Large intestine (tissue), 3 donors: Measurements from ENCODE around the gene P4HA3. TPM values are rescaled to one million over a fixed set of nuclear protein-coding genes. Genes with fewer than 3 reads are reported as not detected.
A peak's percentile ranks its signal among the peaks of the same experiment; 100 is the strongest.

ENCODE experiments used
- DNase-seq, 2 donors: peaks; one replicate each; pipeline versions ENCODE4 v3.0.0 to v3.0.0-alpha.2; 2013
- H3K27ac ChIP-seq: one replicate; pipeline ENCODE4 v1.5.1; 2013; ENCODE audit warnings: low read length
- H3K27me3 ChIP-seq: 2 replicates; pipeline ENCODE4 v1.6.1; 2013; ENCODE audit warnings: low read length; ENCODE audit not compliant: control insufficient read depth, insufficient read depth
- H3K36me3 ChIP-seq: 2 replicates; pipeline ENCODE4 v1.6.1; 2013; ENCODE audit warnings: low read length; ENCODE audit not compliant: control insufficient read depth, insufficient read depth
- H3K4me1 ChIP-seq: one replicate; pipeline ENCODE4 v1.6.1; 2013; ENCODE audit warnings: low read length; ENCODE audit not compliant: control insufficient read depth, insufficient read depth
- H3K4me3 ChIP-seq: one replicate; pipeline ENCODE4 v1.5.1; 2013; ENCODE audit warnings: low read length
- H3K9me3 ChIP-seq: one replicate; pipeline ENCODE4 v1.6.1; 2013; ENCODE audit warnings: mild to moderate bottlenecking, low read depth, low read length, moderate library complexity; ENCODE audit not compliant: control insufficient read depth
- WGBS: methylation state at CpG from one replicate; pipeline ENCODE4 v1.1.5; 2013; ENCODE audit warnings: low lambda C conversion rate; ENCODE audit not compliant: insufficient coverage; 5-methylcytosine and 5-hydroxymethylcytosine counted together
- polyA plus RNA-seq: library from polyadenylated mRNA; unstranded; fragments of 120-200 nt; gene quantifications from one replicate; pipeline ENCODE4 v1.2.1, GENCODE V29; 2013

Gene P4HA3
- polyA plus RNA-seq, 1 donor: 1.3 TPM

DNA sequence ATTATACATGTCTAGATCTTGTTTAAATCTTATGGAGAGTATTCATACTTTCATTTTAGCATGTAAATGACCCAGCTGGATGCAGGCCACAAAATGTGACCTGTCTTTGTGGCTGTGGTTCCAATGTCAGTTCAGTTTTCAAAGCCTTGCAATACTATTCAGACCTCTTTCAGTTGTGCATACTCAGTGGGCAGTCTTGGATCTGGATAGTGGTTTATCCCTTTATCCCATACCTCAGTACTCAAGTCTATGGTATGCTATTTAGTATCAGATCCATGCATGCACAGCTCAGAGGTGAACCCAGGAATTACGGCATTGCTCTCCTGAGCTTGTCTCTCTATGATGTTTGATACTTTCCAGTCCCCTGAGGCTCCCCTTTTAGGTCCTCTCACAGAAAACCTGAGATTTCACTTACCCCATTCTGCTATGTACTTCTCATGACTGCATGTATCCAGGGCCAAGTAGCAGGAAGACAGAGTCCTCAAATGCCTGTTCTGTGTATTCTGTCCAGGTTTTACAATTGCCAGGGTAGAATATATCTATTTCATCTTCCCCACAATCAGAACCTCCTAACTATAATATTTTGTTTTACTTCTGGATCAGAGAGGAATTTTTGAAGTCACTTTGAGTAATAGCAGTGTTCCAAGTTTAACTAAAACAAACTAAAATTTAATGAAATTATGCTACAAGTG, 6.9 kb upstream of the P4HA3 start:
- Histone ChIP-seq H3K27me3 (peaks cover 5% of the 10 kb centered on the region), H3K36me3 (no peaks in the 10 kb centered on the region), H3K27ac (no peak overlapping the region), H3K4me1 (no peaks in the 10 kb centered on the region), H3K9me3 (peaks cover 13% of the 10 kb centered on the region), H3K4me3 (no peak overlapping the region)
- DNase-seq: no peak
- no CpG with 5 or more reads among the region's 1 CpG for WGBS

DNA sequence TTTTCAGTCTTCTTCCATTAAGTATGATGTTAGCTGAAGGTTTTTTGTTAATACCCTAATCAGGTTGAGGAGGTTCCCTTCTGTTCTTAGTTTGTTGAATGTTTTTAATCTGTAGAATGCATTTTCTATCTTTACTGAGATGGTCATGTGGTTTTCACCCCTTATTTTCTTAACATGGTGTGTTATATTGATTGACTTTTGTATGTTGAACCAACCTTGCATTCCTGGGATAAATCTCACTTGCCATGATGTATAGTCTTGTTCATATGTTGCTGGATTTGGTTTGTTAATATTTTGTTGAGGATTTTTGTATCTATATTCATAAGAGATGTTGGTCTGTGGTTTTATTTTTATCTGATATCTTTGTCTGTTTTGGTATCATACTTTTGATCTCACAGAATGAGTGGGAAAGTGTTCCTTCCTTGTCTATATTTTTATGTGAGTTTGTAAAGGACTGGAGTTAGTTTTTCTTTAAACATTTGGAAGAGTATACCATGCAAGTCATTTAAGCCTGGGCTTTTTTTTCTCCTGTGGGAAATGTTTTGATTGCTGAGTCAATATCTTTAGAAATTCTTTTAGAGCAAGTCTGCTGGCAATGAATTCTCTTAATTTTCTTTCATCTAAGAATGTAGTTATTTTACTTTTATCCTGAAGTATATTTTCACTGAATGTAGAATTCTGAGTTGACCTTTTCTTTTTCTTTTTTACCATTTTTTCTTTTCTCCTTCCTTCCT, 5.5 kb upstream of the P4HA3 start:
- Histone ChIP-seq H3K4me3 (no peak overlapping the region), H3K27ac (no peak overlapping the region), H3K9me3 (peaks cover 13% of the 10 kb centered on the region), H3K4me1 (peaks cover under 1% of the 10 kb centered on the region), H3K27me3 (peaks cover 12% of the 10 kb centered on the region), H3K36me3 (no peaks in the 10 kb centered on the region)
- no peak for DNase-seq

DNA sequence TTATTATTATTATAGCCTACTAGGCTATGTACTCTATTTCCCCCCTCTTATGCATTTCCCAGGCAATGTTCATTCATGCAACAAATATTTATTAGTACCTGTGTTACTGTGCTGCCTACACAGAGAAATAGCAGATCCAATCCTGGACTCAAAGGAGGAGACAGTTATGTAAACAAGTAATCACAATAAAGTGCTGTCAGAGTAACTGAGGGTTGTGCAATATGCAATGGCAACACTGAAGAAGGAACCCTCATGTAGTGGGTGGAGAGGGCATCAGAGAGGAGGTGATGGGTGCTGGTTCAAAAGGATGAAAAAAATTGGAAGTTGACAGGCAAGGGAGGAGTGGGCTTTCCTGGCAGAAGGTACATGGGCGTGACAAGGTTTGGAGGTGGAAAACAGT, 886 bp upstream of the P4HA3 start:
- no peaks in the 10 kb centered on the region for H3K36me3 ChIP-seq
- peaks cover 34% of the 10 kb centered on the region for H3K27me3 ChIP-seq
- H3K27ac ChIP-seq: no peak overlapping the region
- H3K4me1 ChIP-seq: peaks cover 8% of the 10 kb centered on the region
- H3K9me3 ChIP-seq: peaks cover 11% of the 10 kb centered on the region
- 100% methylated on average over 1 of the region's 1 CpG for WGBS
- no peak overlapping the region for H3K4me3 ChIP-seq
- no peak for DNase-seq

DNA sequence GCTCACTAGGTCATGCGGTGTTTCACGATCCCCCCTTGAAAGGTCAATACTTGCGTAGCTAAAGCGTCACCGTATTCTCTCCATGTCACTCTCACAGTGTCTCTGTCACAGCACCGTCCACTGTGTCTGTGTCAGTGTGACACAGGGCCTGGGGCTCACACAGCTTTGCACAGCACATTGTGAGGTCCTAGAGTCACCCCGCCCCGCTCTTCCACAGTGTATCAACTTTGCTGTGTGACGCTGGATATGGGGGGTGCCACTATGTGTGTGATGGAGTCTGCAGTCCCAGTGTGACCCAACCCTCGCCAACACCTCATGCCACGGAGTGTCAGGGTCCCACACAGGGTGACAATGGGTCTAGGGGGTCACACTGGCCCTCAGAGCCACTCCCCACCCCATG, 583 bp downstream of the P4HA3 start:
- no peaks in the 10 kb centered on the region for H3K9me3 ChIP-seq
- H3K27me3 ChIP-seq: peaks cover 37% of the 10 kb centered on the region
- peaks cover 8% of the 10 kb centered on the region for H3K4me1 ChIP-seq
- no peak overlapping the region for H3K27ac ChIP-seq
- no peak for DNase-seq
- WGBS: no CpG with 5 or more reads among the region's 11 CpGs
- H3K36me3 ChIP-seq: no peaks in the 10 kb centered on the region
- H3K4me3 ChIP-seq: peak overlapping the region; percentile 30

DNA sequence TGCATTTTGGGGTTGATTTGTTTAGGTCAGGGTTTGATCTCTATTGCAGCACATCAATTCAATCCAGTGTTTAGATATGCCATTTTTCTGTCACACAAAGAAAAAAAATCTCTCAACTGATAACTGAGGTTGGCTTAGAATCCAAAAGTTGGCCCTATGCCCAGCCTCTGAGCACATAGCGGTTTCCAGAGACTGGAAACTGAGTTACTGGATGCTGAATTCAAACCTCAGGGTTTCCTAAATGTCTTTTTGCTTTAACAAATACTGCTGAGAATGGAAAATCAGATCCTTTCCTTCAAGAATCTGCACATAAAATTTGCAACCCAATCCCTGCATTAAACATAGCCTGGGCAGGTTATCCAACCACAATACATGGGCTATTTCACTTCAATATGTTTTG, 4.0 kb downstream of the P4HA3 start:
- H3K27me3 ChIP-seq: peaks cover 29% of the 10 kb centered on the region
- no peaks in the 10 kb centered on the region for H3K36me3 ChIP-seq
- WGBS: no CpG with 5 or more reads among the region's 1 CpG
- no peaks in the 10 kb centered on the region for H3K9me3 ChIP-seq
- no peak overlapping the region for H3K27ac ChIP-seq
- peaks cover 8% of the 10 kb centered on the region for H3K4me1 ChIP-seq
- DNase-seq: no peak
- no peak overlapping the region for H3K4me3 ChIP-seq

DNA sequence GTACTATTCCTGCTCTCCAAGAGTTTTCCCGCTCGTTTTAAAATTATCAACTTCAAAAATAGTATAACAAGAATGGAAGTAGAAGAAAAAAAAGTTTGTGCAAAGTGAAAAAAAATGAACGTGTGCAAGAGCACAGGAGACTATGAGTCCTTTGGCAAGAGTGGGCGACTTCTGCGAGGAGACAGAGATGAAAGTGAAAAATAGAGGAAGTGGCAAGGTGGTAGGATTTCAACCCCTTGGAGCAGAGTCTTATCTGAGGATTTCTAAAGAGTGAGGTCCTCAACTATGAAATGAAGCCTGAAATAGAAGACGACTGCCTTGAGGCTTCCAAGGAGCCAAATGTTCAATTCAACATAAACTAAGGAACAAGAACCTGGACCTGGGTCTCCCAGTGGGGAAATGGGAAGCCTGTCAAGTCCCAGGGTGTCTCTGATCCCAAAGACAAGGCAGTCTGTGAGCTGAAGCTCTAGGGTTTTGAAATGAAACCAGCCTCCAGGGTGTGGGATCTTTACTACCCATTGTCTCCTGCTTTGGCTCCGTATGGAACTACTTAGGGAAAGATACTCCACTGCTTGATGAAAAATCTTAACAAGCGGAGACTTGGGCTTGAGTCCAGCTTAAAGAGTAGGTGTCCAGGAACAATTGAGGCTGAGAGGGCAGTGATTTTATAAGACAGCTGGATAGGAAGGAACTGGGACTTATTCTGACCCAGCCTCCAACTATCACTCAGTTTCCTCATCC, 4.8 kb downstream of the P4HA3 start:
- H3K4me3 ChIP-seq: no peak overlapping the region
- WGBS: 79% methylated on average over 5 of the region's 8 CpGs
- H3K27ac ChIP-seq: no peak overlapping the region

DNA sequence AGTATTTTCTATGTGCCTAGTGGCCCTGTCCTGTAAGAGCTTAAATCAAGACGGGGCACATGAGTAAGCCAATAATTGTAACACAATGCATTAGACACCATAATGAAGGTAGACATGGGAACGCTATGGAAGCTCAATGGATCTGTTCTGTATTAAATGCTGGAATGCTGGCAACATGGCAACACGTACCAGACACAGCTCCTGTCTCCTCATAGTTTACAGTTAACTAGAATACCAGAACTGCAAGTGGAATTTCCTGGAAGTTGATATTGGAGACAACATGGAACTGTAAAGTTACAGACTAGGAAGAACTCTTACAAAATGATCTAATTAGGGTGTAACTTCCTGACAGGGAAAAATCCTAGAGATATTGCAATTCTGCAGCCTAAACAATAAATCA, 12.4 kb downstream of the P4HA3 start:
- no peak overlapping the region for H3K27ac ChIP-seq
- no peak for DNase-seq
- H3K4me3 ChIP-seq: no peak overlapping the region
- peaks cover 2% of the 10 kb centered on the region for H3K27me3 ChIP-seq
- WGBS: no CpG with 5 or more reads among the region's 3 CpGs
- no peaks in the 10 kb centered on the region for H3K9me3 ChIP-seq
- H3K4me1 ChIP-seq: no peaks in the 10 kb centered on the region
- no peaks in the 10 kb centered on the region for H3K36me3 ChIP-seq

More for the DNA sequence above, 4.8 kb downstream of the P4HA3 start:
- no peaks in the 10 kb centered on the region for H3K36me3 ChIP-seq
- no peaks in the 10 kb centered on the region for H3K9me3 ChIP-seq
- H3K4me1 ChIP-seq: peaks cover 4% of the 10 kb centered on the region
- DNase-seq: no peak
- H3K27me3 ChIP-seq: peaks cover 21% of the 10 kb centered on the region

DNA sequence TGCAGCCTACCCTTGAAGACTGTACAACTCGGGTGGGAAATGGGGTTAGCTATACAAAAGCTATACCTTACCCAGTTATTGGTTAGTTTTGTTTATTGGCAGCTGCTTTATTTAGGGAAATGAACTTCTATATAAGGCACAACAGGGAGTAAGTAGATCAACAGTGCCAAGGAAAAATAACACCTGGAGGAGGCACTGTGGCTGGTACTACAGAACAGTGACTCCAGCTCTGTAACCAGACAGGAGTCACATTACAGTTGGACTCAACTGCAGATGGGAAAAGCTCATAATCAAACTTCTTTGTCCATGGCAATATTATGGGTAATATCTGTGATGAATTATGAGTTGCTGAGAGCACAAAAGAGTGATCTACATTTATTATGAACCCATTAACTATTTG, 14.0 kb downstream of the P4HA3 start:
- Histone ChIP-seq H3K27me3 (peaks cover 2% of the 10 kb centered on the region), H3K4me3 (no peak overlapping the region), H3K27ac (no peak overlapping the region), H3K4me1 (no peaks in the 10 kb centered on the region), H3K9me3 (no peaks in the 10 kb centered on the region), H3K36me3 (no peaks in the 10 kb centered on the region)
- no peak for DNase-seq
- WGBS: no CpG with 5 or more reads among the region's 1 CpG

DNA sequence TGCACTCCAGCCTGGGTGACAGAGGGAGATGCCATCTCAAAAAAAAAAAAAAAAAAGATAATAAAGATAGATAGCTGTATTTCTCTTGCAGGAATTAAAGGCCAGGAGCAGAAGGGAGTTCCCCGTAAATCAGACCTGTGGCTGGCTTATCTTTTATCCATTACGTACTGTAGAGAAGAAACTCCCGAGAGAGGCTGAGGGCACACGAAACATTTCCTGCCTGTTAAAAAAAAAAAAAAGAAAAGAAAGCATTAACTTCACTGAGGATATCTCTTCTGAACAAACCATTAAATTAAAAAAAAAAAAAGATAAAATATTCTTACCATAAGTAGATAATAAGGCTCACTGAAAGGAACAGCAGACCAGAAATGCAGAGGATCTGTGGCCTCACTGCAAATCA, 22.5 kb downstream of the P4HA3 start:
- H3K9me3 ChIP-seq: no peaks in the 10 kb centered on the region
- WGBS: 70% methylated on average over 4 of the region's 4 CpGs
- no peaks in the 10 kb centered on the region for H3K27me3 ChIP-seq
- no peaks in the 10 kb centered on the region for H3K4me1 ChIP-seq
- no peak overlapping the region for H3K27ac ChIP-seq
- H3K4me3 ChIP-seq: no peak overlapping the region
- H3K36me3 ChIP-seq: no peaks in the 10 kb centered on the region
- no peak for DNase-seq

DNA sequence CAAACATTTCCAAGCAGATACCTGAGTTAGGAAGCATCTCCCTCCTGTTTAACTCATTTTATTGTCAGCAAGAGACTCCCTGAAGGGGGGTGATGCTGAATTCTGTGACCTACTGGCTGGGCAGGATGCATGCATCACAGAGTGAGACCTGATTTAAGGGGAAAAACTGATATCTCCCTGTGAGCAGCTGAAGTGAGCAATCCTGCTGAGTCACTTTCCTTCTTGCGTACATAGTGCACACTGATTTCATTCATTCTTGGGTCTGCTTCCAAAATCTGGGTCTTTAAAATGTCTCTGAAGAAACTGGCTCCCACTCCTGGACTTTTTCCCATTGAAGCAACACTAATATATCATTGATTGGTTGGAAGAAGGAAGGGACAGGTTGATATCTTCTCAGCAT, 23.3 kb downstream of the P4HA3 start:
- H3K9me3 ChIP-seq: no peaks in the 10 kb centered on the region
- no peaks in the 10 kb centered on the region for H3K27me3 ChIP-seq
- no peaks in the 10 kb centered on the region for H3K36me3 ChIP-seq
- no peaks in the 10 kb centered on the region for H3K4me1 ChIP-seq
- no peak overlapping the region for H3K4me3 ChIP-seq
- WGBS: no CpG with 5 or more reads among the region's 1 CpG
- DNase-seq: no peak
- no peak overlapping the region for H3K27ac ChIP-seq
